Naive B cell (primary cell): ENCODE measurements around the gene CYP3A7. TPM values are rescaled to one million over a fixed set of nuclear protein-coding genes. Genes with fewer than 3 reads are reported as not detected.
"Not testable (repeated sequence)": the region's sequence is repeated elsewhere in the genome, so short reads cannot be mapped to it uniquely, and the experiment has no call there.

ENCODE experiments used
- ATAC-seq, 2 donors: fragments of 150-1000 bp; cut with Tn5 transposase; 2 replicates each; pipeline ENCODE4 v1.10.0; 2021; ENCODE audit warnings: low read depth in 2 of 2, mild to moderate bottlenecking in 2 of 2, moderate library complexity in 2 of 2
- DNase-seq: peaks from one replicate; pipeline ENCODE4 v3.0.0; 2022
- H3K27ac Mint-ChIP-seq, 6 donors: one replicate each; pipeline ENCODE4 v1.8.0; 2020 to 2022; ENCODE audit warnings: mild to moderate bottlenecking in 6 of 6, mixed read lengths in 6 of 6, moderate library complexity in 5 of 6, inconsistent platforms in 2 of 6
- H3K27me3 Mint-ChIP-seq, 3 donors: one replicate each; pipeline ENCODE4 v1.8.0; 2021 to 2022; ENCODE audit warnings: mixed read lengths in 3 of 3, mild to moderate bottlenecking in 1 of 3
- H3K36me3 Mint-ChIP-seq, 2 donors: one replicate each; pipeline ENCODE4 v1.8.0; 2020 to 2022; ENCODE audit warnings: mixed read lengths in 2 of 2, inconsistent platforms in 1 of 2, mild to moderate bottlenecking in 1 of 2
- H3K4me1 Mint-ChIP-seq, 3 donors: one replicate each; pipeline ENCODE4 v1.8.0; 2020 to 2022; ENCODE audit warnings: mixed read lengths in 3 of 3, inconsistent platforms in 1 of 3, mild to moderate bottlenecking in 1 of 3, moderate library complexity in 1 of 3
- H3K4me3 Mint-ChIP-seq, 8 donors: one replicate each; pipeline ENCODE4 v1.8.0; 2020 to 2022; ENCODE audit warnings: mild to moderate bottlenecking in 8 of 8, mixed read lengths in 8 of 8, moderate library complexity in 8 of 8, inconsistent platforms in 2 of 8
- H3K9me3 Mint-ChIP-seq, 7 donors: one replicate each; pipeline ENCODE4 v1.8.0; 2020 to 2022; ENCODE audit warnings: mixed read lengths in 7 of 7, mild to moderate bottlenecking in 5 of 7, inconsistent platforms in 2 of 7, moderate library complexity in 1 of 7
- polyA plus RNA-seq, 6 donors: library from polyadenylated mRNA; unstranded; fragments of 300-500 nt; fragmentation: Illumina TruSeq; gene quantifications; one replicate each; pipeline ENCODE4 v1.2.3, GENCODE V29; 2021; ENCODE audit warnings: low read depth in 6 of 6

The CYP3A7 gene
- polyA plus RNA-seq, 6 donors from 2014 or later, result not detected

GRCh38 chr7:99690918-99691317 is 44.1 kb downstream of the CYP3A7 start:
- H3K27ac Mint-ChIP-seq, H3K36me3 Mint-ChIP-seq, DNase-seq, ATAC-seq, H3K4me1 Mint-ChIP-seq, H3K4me3 Mint-ChIP-seq: not testable (repeated sequence)
- peaks cover 0 to 22% (median 7%) of the 10 kb centered on the region in 3 donors for H3K27me3 Mint-ChIP-seq
- H3K9me3 Mint-ChIP-seq, result peaks cover 6 to 37% (median 28%) of the 10 kb centered on the region in 7 donors

DNA sequence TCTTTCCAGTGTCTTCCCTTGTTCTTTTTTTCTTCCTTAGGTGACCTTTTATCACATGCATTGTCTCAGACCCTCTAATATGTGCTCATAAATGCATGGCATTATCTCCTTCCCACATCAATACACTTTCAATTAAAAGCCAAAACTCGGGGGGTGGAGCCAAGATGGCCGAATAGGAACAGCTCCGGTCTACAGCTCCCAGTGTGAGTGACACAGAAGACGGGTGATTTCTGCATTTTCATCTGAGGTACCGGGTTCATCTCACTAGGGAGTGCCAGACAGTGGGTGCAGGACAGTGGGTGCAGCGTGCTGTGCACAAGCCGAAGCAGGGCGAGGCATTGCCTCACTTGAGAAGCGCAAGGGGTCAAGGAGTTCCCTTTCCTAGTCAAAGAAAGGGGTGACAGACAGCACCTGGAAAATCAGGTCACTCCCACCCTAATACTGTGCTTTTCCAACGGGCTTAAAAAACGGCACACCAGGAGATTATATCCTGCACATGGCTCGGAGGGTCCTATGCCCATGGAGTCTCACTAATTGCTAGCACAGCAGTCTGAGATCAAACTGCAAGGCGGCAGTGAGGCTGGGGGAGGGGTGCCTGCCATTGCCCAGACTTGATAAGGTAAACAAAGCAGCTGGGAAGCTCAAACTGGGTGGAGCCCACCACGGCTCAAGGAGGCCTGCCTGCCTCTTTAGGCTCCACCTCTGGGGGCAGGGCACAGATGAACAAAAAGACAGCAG is 49.0 kb downstream of the CYP3A7 start:
- H3K4me3 Mint-ChIP-seq, H3K4me1 Mint-ChIP-seq, H3K27ac Mint-ChIP-seq, ATAC-seq, DNase-seq: not testable (repeated sequence)
- peaks cover 6 to 40% (median 31%) of the 10 kb centered on the region in 7 donors for H3K9me3 Mint-ChIP-seq
- H3K36me3 Mint-ChIP-seq, result peaks cover 22 to 27% of the 10 kb centered on the region in 2 donors
- peaks cover 4 to 20% (median 7%) of the 10 kb centered on the region in 3 donors for H3K27me3 Mint-ChIP-seq

GRCh38 chr7:99685129-99685758 is 49.8 kb downstream of the CYP3A7 start:
- DNase-seq (no peak), ATAC-seq (no peak)
- H3K27ac Mint-ChIP-seq, result no peak overlapping the region
- no peak overlapping the region for H3K4me3 Mint-ChIP-seq
- H3K27me3 Mint-ChIP-seq, result peaks cover 4 to 24% (median 12%) of the 10 kb centered on the region in 3 donors
- H3K4me1 Mint-ChIP-seq, result no peaks in the 10 kb centered on the region
- peaks cover 6 to 36% (median 29%) of the 10 kb centered on the region in 7 donors for H3K9me3 Mint-ChIP-seq
- peaks cover 22 to 27% of the 10 kb centered on the region in 2 donors for H3K36me3 Mint-ChIP-seq

DNA sequence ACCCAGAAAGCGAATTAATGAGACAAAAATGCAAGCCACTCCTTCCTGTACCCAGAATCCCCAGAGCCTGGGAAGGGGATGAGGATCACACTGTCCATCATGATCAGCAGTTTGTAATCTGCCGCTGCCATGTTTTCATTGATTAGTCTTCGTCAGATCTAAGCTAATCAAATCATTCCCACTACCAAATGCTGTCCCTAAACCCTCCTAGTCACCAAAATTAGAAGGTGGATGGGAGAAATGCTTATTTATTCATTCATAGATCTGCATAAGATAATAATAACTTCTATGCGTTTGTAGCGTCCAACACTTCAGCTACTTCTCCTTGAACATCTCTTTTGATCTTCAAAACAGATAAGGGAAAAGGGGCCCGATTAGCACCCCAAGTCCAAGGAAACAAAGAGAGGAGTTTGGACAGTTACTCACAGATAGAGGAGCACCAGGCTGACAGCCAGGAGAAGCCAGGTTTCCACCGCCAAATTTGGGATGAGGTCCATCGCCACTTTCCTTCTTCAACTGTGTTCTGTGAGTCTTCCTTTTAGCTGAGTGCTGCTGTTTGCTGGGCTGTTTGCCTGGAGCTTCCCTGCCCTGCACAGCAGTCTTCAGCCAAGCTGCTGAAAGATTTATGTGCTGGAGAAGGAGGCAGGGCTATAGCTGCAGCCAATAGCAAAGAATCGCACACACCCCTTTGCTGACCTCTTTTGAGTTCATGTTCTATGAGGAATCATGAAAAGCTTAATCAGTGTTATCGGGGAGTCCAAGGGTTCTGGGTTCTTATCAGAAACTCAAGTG is 55.4 kb downstream of the CYP3A7 start, which contains the start of gene CYP3A5:
CYP3A5 (minus strand) TSS at position 597 of the 792 bp plus-strand sequence; CDS start at position 497, 100 bp downstream.
- Mint-ChIP-seq H3K27me3 (peaks cover 4 to 24% (median 16%) of the 10 kb centered on the region in 3 donors), H3K36me3 (peaks cover 17 to 20% of the 10 kb centered on the region in 2 donors), H3K4me3 (no peak within 1 kb of the TSS), H3K27ac (peak within 1 kb of the TSS in 1 of 6 donors; percentile 39), H3K4me1 (peaks cover 0 to 5% (median 4%) of the 10 kb centered on the region in 3 donors), H3K9me3 (peaks cover 4 to 18% (median 12%) of the 10 kb centered on the region in 7 donors)
- DNase-seq (no peak), ATAC-seq (no peak)

DNA sequence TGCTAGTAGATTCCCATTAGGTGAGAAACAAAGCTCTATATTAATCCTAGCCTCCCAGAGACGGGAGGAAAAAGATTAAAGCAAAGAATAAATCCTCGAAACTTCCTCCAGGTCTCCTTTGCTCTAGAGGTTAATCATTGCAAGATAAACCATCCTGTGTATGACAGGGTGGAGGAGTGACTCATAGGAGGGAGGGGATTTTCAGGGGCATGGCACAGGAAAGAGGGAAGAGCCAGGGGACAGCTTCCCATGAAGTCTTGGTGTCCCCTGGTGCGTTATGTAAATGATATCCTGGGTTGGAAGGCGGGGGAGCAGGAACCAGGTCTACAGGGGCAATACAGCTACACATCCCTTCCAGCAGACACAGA is 56.0 kb downstream of the CYP3A7 start:
- H3K27ac Mint-ChIP-seq, result no peak overlapping the region
- DNase-seq (no peak), ATAC-seq (no peak)
- peaks cover 4 to 18% (median 12%) of the 10 kb centered on the region in 7 donors for H3K9me3 Mint-ChIP-seq
- no peak overlapping the region for H3K4me3 Mint-ChIP-seq
- H3K36me3 Mint-ChIP-seq, result peaks cover 17 to 20% of the 10 kb centered on the region in 2 donors
- peaks cover 4 to 24% (median 16%) of the 10 kb centered on the region in 3 donors for H3K27me3 Mint-ChIP-seq
- peaks cover 0 to 5% (median 4%) of the 10 kb centered on the region in 3 donors for H3K4me1 Mint-ChIP-seq

- Mint-ChIP-seq H3K27me3 (peaks cover 0 to 19% (median 16%) of the 10 kb centered on the region in 3 donors), H3K36me3 (peaks cover 8 to 10% of the 10 kb centered on the region in 2 donors), H3K27ac (no peak overlapping the region), H3K9me3 (peaks cover 4 to 14% (median 8%) of the 10 kb centered on the region in 7 donors), H3K4me3 (no peak overlapping the region), H3K4me1 (peaks cover 0 to 5% (median 4%) of the 10 kb centered on the region in 3 donors)
- DNase-seq (no peak), ATAC-seq (no peak)
Measured at GRCh38 chr7:99677648-99678045, 57.3 kb downstream of the CYP3A7 start.

GRCh38 chr7:99677013-99677647 is 57.9 kb downstream of the CYP3A7 start:
- Mint-ChIP-seq H3K9me3 (peaks cover 2 to 10% (median 4%) of the 10 kb centered on the region in 7 donors), H3K4me1 (peaks cover 0 to 5% (median 4%) of the 10 kb centered on the region in 3 donors), H3K4me3 (no peak overlapping the region), H3K36me3 (peaks cover 3 to 5% of the 10 kb centered on the region in 2 donors), H3K27ac (no peak overlapping the region), H3K27me3 (peaks cover 0 to 16% (median 15%) of the 10 kb centered on the region in 3 donors)
- DNase-seq, result no peak
- no peak for ATAC-seq

DNA sequence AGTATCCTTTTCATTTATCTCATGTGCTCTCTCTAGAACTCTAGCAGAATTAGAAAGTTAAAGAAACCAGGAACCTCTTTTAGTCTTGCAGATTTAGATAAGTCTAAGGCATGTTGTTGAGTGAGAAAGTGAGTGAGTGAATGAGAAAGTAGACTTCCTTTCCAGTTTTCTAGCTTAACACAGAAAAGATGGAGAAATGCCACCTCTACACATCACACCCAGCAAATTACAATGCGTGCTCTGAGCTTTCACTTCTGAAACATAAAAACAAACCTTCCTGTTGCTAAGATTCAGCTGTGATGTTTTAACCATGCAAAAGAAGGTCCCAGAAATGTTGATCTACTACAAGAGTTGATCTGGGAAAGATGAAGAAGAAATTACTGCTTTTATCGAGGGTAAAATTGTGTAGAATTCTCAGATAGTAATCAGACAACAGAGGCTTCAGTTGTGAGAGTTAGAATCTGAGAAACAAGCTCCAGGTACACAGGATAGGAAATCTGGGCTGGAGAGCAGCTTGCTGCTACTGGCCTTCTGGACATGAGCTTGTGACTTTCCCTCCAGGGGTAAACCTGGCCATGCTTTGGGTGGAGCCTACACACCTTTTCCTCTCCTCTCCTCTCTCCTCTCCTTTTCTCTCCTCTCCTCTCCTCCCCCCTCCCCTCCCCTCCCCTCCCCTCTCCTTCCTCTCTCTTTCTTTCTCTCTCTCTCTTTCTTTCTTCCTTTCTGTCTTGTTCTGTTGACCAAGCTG is 59.8 kb downstream of the CYP3A7 start:
- Mint-ChIP-seq H3K4me3 (no peak overlapping the region), H3K27me3 (peaks cover 0 to 11% (median 7%) of the 10 kb centered on the region in 3 donors), H3K4me1 (peaks cover 0 to 5% (median 4%) of the 10 kb centered on the region in 3 donors), H3K27ac (peak overlapping the region in 2 of 6 donors; percentile 81 to 83), H3K9me3 (peaks cover 0 to 4% (median 0%) of the 10 kb centered on the region in 7 donors), H3K36me3 (no peaks in the 10 kb centered on the region)
- DNase-seq (no peak), ATAC-seq (no peak)

GRCh38 chr7:99672573-99672972 is 62.4 kb downstream of the CYP3A7 start:
- Mint-ChIP-seq H3K36me3 (peaks cover 0 to 8% of the 10 kb centered on the region in 2 donors), H3K4me3 (no peak overlapping the region), H3K27ac (no peak overlapping the region), H3K9me3 (peaks cover 0 to 4% (median 0%) of the 10 kb centered on the region in 7 donors), H3K27me3 (peaks cover 0 to 5% (median 0%) of the 10 kb centered on the region in 3 donors), H3K4me1 (peaks cover 0 to 5% (median 4%) of the 10 kb centered on the region in 3 donors)
- no peak for DNase-seq
- ATAC-seq, result no peak

GRCh38 chr7:99669782-99670181 is 65.2 kb downstream of the CYP3A7 start:
- DNase-seq, result no peak
- no peaks in the 10 kb centered on the region for H3K4me1 Mint-ChIP-seq
- no peak for ATAC-seq
- peaks cover 0 to 13% of the 10 kb centered on the region in 2 donors for H3K36me3 Mint-ChIP-seq
- H3K27ac Mint-ChIP-seq, result no peak overlapping the region
- no peaks in the 10 kb centered on the region for H3K9me3 Mint-ChIP-seq
- no peak overlapping the region for H3K4me3 Mint-ChIP-seq
- no peaks in the 10 kb centered on the region for H3K27me3 Mint-ChIP-seq

GRCh38 chr7:99668541-99668940 is 66.5 kb downstream of the CYP3A7 start:
- Mint-ChIP-seq H3K4me3 (no peak overlapping the region), H3K27ac (no peak overlapping the region), H3K27me3 (no peaks in the 10 kb centered on the region), H3K9me3 (no peaks in the 10 kb centered on the region), H3K36me3 (peaks cover 6 to 21% of the 10 kb centered on the region in 2 donors), H3K4me1 (no peaks in the 10 kb centered on the region)
- DNase-seq (no peak), ATAC-seq (no peak)

DNA sequence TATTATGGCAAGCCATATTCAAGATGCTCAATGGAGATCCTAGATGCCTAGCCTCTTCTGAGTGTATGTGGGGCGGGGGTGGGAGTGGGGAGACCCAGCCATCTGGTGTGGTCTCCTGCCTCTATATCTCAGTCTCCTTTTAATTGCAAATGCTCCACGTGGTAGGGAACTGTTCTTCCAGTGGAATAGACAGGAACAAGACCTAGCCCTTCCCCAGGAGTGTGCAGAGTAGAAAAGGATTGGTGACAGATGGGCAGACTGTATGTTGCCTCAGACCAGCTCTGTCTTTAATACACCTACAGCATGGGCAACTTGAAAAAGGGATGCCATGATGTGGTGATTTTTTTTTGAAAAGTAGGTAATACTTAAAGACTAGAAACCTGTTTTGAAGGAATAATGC is 67.8 kb downstream of the CYP3A7 start:
- Mint-ChIP-seq H3K9me3 (no peaks in the 10 kb centered on the region), H3K27me3 (no peaks in the 10 kb centered on the region), H3K4me3 (no peak overlapping the region), H3K4me1 (no peaks in the 10 kb centered on the region), H3K36me3 (peaks cover 6 to 27% of the 10 kb centered on the region in 2 donors), H3K27ac (no peak overlapping the region)
- DNase-seq (no peak), ATAC-seq (no peak)
